Lower leg skin (tissue), 4 donors: ENCODE data around the gene MAGEF1. TPM values are rescaled to one million over a fixed set of nuclear protein-coding genes. Genes with fewer than 3 reads are reported as not detected.

Source experiments
- DNase-seq, 2 donors: peaks; one replicate each; pipeline ENCODE4 v3.0.0-alpha.2; 2019; ENCODE audit warnings: low spot score in 2 of 2
- H3K4me3 ChIP-seq: fragments of 200-600 bp; sonication (generic); 2 replicates; pipeline ENCODE4 v1.5.1; 2017; ENCODE audit warnings: mild to moderate bottlenecking, low read depth; ENCODE audit not compliant: poor library complexity, severe bottlenecking
- POLR2A ChIP-seq, 2 donors: fragments of 450-650 bp; IDR thresholded peaks; one replicate each; pipeline ENCODE4 v1.6.1; 2016 to 2017; ENCODE audit warnings: antibody characterized with exemption in 2 of 2, mild to moderate bottlenecking in 1 of 2, moderate library complexity in 1 of 2
- WGBS, 2 donors: methylation state at CpG; one replicate each; pipeline ENCODE4 v1.1.5; 2018; 5-methylcytosine and 5-hydroxymethylcytosine counted together
- intact Hi-C: fragments of 100-400 bp; cut with DNase I; formaldehyde crosslinking; loops from one replicate; pipeline ENCODE4 v1.15.0; 2023; ENCODE audit warnings: low total_unique reads
- total RNA-seq, 4 donors: library from RNA; depleted of rRNA; stranded (reverse); fragments of >200 nt; gene quantifications; one replicate each; pipeline ENCODE4 v1.1.0, GENCODE V29; 2016
- TF ChIP-seq, protein P1 (sequence below), 3 donors: fragments of 450-650 bp; IDR thresholded peaks; one replicate each; pipeline ENCODE4 v1.5.1; 2016; ENCODE audit warnings: antibody characterized with exemption in 3 of 3, mild to moderate bottlenecking in 3 of 3, moderate library complexity in 2 of 3

MAGEF1 gene
- total RNA-seq, 4 donors from 2014 or later = 32.5 to 44.3 (median 42.8) TPM

GRCh38 chr3:184662187-184662586, 49.7 kb downstream of the MAGEF1 start:
- WGBS, 2 donors = 38 to 64% methylated on average over 5 of the region's 5 CpGs
- TF ChIP-seq, protein P1, sequence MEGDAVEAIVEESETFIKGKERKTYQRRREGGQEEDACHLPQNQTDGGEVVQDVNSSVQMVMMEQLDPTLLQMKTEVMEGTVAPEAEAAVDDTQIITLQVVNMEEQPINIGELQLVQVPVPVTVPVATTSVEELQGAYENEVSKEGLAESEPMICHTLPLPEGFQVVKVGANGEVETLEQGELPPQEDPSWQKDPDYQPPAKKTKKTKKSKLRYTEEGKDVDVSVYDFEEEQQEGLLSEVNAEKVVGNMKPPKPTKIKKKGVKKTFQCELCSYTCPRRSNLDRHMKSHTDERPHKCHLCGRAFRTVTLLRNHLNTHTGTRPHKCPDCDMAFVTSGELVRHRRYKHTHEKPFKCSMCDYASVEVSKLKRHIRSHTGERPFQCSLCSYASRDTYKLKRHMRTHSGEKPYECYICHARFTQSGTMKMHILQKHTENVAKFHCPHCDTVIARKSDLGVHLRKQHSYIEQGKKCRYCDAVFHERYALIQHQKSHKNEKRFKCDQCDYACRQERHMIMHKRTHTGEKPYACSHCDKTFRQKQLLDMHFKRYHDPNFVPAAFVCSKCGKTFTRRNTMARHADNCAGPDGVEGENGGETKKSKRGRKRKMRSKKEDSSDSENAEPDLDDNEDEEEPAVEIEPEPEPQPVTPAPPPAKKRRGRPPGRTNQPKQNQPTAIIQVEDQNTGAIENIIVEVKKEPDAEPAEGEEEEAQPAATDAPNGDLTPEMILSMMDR (IDR thresholded peaks at IDR 0.05) = no peak
- TF ChIP-seq POLR2A (IDR thresholded peaks at IDR 0.05) = no peak
- DNase-seq = no peak
- no peak overlapping the region for H3K4me3 ChIP-seq
- intact Hi-C loops = no loop called here

GRCh38 chr3:184660931-184661330, 50.9 kb downstream of the MAGEF1 start:
- 83 to 90% methylated on average over 6 of the region's 6 CpGs for WGBS, 2 donors
- DNase-seq = no peak
- TF ChIP-seq, protein P1 (IDR thresholded peaks at IDR 0.05) = no peak
- no peak overlapping the region for H3K4me3 ChIP-seq
- intact Hi-C loops = no loop called here

Other genes with a start within 250 kb of the MAGEF1 start
- 100 to 1,000 TPM in 3 of 4 donors, 10 to 100 TPM in 1; 99.4 to 120 (median 109) TPM for gene EPHB3, start 150.3 kb downstream of the MAGEF1 start, total RNA-seq
- 10 to 100 TPM; 31.4 to 67.7 (median 55.1) TPM for gene VPS8, start 100.1 kb upstream of the MAGEF1 start, total RNA-seq